ENCODE results near the gene RBM26.

- no peak for TF ChIP-seq CTCF (IDR thresholded peaks at IDR 0.05)
- TF ChIP-seq POLR2A (IDR thresholded peaks at IDR 0.05) = no peak
These were observed 29.2 kb downstream of the RBM26 start for GRCh38 chr13:79376843-79377242.
